HG03108 (cell line): ENCODE data around the gene SP140.
"Not testable (repeated sequence)": the region's sequence is repeated elsewhere in the genome, so short reads cannot be mapped to it uniquely, and the experiment has no call there.

Experiments
- ATAC-seq: cut with Tn5 transposase; IDR thresholded peaks from one replicate; pipeline ENCODE4 v1.9.1; 2021; ENCODE audit warnings: moderate library complexity; ENCODE audit not compliant: unreplicated experiment

The SP140 gene

DNA sequence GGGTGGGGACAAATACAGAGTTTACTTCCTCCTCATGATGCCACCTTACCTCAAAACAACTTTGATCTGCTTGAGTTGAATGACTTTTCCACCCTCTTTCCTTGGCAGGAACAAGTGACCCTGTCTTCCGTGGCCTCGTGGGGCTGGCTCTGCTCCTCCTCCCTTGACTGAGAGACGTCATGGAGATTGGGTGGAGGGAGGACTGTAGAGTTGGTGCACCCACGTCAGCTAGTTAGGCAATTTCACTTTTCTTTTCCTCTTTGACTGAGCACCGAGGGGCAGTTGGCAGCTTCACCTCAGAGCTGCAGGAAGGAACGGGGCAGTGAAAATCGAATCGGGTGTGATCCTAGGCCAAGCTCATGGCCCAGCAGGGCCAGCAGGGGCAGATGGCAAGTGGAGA lies at the start of gene SP140:
SP140 (plus strand) TSS at position 251 of the 400 bp plus-strand sequence; CDS start at position 360, 109 bp downstream.
- peak; percentile 69 for ATAC-seq

GRCh38 chr2:230176996-230177395 lies 48.5 kb upstream of the SP140 start:
- no peak for ATAC-seq

DNA sequence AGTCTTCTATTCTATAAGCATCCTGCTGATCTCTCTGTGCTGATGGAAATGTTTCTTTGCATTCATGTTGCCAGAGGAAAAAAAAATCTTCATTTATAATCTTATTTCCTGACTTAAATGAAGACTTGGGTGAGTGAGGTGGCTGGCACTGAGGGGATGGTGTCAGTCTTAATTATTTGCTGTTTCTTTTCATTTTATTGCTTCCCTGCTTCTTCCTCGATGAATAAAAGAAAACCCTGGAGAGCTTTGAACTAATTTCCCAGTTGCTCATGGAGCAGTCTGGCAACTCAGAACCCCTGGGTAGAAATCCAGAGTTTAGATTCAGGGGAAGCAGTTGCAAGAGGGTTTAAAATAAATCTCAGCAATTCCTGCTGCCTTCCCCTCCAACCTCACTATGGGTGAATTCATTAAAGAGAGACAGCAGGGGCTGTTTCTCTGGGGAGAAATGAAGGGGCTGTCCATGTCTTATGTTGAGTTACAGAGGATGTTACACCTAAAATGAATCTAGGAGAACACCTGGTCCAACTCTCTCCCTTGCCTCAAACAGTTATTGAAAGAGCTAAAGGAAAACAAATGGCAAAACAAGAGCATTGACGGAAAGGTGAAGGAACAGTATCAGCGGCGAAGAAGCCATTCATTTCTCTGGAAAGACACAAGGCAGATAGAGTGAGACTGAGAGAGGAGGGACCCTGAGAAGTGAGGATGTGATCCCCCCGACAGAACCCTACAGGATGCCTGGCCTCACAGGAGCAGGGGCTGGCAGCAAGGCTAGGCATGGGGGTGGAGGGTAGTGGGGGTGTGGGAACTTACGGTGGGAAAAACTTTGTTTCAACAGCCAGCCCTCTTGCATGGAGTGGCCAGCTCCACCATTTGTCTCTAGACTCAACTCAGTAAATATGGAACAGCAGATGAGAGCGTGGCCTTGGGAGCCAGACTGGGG lies 46.7 kb upstream of the SP140 start:
- no peak for ATAC-seq

DNA sequence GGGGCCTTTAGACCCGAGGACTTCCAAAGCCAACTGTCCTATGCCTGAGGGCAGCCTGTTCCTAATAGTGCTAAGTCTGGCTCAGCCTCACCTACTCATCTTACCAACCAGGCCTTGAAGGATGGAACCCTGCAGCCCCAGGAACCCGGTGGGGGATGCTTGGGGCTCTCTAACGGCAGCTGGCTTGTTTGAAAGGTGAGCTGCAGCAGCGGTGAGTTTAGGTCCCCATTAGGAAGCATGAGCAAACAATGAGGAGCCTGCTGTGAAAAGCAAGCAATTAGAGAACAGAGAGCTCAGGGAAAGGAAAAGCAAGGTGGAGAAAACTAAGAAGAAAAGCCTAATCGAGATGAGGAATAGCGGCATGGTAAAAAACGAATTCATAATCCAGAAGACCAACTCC lies 45.6 kb upstream of the SP140 start:
- no peak for ATAC-seq

DNA sequence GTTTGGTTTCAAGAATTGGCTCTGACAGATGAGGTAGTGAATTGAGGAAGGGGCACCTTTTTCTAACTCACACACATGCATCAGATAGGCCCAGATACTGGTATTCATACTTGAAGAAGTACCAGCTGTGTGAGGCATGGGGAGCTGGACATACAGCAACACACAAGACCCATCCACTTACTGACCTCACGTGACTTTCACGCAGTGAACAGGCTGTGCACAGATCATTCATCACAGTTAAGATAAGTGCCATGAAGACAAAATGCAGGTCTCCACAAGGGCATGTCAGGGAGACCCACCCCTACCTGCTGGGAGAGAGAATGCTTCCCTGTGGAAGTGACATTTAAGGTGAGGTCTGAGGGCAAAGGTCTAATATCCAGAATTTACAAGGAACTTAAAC lies 44.3 kb upstream of the SP140 start:
- ATAC-seq: no peak

DNA sequence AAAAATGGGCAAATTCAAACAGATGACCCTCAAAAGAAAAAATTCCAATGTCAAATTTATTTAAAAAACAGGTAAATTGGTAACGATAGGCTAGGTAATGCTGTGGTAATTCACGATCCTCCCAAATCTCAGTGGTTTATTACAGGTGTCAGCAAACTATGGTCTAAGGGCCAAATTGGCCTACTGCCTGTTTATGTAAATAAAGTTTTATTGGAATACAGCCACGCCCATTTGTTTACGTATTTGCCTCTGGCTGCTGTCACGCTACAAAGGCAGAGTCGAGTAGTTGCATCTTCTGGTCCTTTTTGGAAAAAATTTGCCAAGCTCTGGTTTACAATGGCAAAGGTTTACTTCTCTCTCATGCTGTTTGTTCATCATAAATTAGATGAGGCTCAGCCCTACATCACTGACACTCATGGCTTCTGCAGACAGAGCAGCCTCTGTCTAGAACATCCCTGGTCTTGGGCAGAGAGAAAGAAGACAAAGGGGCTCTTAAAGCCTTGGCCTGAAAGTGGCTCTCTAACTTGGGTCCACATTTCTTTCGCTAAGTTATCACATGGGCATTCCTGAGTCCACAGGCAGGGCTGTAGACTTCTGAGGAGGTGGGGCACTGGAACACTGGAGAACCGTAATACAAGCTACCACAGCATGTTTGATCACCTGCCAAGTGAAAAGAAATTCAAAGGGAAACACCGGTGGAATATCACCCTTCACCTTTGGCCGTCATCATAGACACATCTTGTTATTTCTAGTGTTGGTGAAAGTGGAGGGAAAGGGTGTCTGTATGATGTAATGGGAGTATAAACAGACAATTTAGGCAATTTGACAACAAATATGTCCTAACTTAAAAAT lies 40.6 kb upstream of the SP140 start:
- ATAC-seq: no peak

DNA sequence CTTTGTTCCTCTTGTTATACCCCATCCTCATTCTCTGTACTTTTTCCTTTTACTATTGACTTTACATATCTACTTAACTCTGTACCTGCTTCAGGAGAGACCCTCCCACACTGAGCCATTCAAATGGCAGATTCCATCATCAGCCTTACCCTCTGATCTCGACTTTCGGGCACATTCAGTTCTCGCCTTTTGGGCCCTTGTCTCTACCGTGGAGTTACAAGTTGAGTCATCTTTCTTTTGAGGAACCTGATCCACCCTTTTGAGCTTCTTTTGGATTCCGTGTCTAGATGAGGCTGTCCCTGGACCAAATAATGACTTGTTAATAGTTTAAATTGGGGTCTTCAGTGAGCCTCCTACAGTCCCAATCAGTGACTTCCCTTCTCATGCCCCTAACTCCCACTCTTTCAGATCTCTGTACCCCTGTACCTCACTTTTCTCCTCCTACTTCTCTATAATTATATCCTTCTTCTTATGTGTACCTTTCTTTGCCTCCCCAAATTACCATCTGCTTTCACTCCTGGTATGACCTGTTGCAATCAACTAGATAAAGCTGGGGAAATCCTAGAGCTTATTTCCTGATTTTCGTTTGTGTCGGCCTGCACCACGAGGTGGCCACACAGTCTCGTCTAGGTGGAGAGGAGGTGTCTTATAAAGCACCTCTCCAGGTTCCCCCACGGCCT lies 23.0 kb upstream of the SP140 start:
- peak; percentile 37 for ATAC-seq

- peak; percentile 39 for ATAC-seq
These were observed 22.3 kb upstream of the SP140 start for GRCh38 chr2:230203110-230203676.

DNA sequence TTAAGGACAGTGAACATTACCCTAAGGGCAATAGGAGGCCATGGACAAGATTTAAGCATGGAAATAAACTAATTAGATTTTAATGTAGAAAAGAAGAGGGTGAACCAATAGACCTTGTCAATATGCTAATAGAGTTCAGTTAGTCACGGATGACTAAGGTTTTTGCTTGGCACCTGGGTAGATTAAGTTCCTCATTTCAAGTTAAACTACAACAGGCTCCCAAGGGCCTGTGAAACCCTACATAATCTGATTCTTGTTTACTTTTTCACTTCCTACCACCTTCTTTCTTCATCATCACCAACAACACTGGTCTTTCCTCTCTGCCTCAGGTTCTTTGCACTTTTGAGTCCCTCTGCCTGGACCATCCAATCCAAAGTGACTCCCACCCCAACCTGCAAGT lies 20.5 kb upstream of the SP140 start:
- peak; percentile 54 for ATAC-seq

DNA sequence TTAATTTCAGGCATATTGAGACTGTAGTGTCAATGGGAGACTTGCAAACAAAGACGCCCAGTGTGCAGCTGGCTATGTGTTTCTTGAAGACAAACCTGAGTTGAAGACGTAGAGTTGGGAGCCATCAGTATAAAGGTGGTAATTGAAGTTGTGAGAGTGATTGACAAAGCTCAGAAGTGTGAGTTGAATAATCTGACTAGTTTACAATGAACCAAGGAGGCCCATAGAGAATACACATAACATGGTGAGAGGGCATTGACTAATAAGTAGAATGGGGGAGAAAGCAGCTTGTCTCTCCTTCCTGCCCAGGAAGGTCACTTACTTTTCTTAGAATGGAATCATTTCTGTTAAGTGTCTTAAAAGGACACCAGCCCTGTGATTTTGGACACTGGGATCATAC lies 19.8 kb upstream of the SP140 start:
- no peak for ATAC-seq

GRCh38 chr2:230208576-230208975 lies 17.0 kb upstream of the SP140 start:
- ATAC-seq: no peak

- no peak for ATAC-seq
These were observed 16.0 kb upstream of the SP140 start for GRCh38 chr2:230209422-230210051.

DNA sequence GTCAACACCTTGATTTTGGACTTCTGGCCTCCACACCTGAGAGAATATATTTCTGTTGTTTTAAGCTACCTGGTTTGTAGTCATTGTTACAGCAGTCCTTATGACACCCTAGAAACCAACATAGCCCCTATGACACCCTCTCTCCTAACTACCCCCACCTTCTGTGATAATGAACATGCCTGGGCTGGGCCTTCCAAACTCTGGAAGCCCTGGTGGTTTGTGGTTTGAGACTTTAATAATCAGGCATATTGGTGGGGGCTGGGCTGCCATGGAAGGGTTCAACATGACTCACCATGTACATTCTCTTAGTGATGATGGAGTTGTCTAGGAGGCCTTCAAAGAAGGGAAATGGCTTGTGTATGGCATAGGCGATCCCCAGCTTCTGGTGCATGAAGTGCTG lies 9.0 kb upstream of the SP140 start:
- no peak for ATAC-seq

- ATAC-seq: no peak
These were observed 8.1 kb upstream of the SP140 start for GRCh38 chr2:230217424-230217823.

DNA sequence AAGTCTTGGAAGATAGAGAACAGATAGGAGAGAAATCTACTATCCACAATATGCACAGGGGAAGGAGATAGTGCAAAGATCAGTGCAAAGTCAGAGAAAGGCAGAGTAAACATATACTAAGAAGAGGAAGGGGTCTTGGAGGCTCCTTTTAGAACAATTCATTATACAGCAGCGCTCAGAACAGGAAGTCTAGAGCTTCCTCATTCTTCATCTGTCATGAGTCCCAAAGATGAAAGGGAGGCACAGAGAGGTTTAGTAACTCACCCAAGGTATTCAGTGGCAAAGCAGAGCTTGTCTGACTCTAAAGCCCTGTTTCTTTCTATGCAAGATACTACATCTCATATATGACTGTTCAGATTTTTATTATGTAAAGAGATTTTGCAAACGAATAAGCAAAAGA lies 7.1 kb upstream of the SP140 start:
- no peak for ATAC-seq

GRCh38 chr2:230219419-230220331 lies 5.9 kb upstream of the SP140 start, which contains the start of gene SP110:
TSS of gene SP110 (minus strand) at chr2:230219984. CDS start at chr2:230216927, 3,057 bp downstream.
- peak; percentile 82 for ATAC-seq

DNA sequence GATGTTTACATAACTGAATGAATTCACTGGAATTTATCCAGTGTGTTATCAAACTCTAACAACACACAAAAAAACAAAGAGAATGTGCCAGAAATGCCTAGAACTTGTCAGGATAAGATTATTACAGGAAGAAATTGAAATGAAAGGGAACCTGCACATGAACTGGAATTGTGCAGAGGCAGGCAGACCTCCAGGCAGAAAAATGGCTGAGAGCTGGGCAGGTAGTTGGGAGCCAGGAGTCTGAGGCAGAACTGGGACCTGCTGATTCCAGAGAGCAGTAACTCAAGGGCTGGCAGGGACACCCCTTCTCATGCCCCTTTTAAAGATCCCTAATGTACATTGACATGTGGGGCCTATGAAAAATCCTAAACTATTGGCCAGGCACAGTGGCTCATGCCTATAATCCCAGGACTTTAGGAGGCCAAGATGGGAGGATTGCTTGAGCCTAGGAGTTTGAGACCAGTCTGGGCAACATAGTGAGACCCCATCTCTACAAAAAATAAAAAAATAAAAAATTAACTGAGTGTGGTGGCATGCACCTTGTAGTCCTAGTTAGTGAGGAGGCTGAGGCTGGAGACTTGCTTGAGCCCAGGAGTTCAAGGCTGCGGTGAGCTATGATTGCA lies 5.1 kb upstream of the SP140 start:
- no peak for ATAC-seq

GRCh38 chr2:230221493-230221892 lies 4.0 kb upstream of the SP140 start:
- no peak for ATAC-seq

- ATAC-seq: not testable (repeated sequence)
These were observed 2.7 kb upstream of the SP140 start for GRCh38 chr2:230222829-230223228.
